GM21576 (cell line): ENCODE data around the gene CAMK1D.

Experiments
- ATAC-seq: cut with Tn5 transposase; IDR thresholded peaks from one replicate; pipeline ENCODE4 v1.9.1; 2021; ENCODE audit warnings: mild to moderate bottlenecking, moderate library complexity; ENCODE audit not compliant: unreplicated experiment

CAMK1D gene

DNA sequence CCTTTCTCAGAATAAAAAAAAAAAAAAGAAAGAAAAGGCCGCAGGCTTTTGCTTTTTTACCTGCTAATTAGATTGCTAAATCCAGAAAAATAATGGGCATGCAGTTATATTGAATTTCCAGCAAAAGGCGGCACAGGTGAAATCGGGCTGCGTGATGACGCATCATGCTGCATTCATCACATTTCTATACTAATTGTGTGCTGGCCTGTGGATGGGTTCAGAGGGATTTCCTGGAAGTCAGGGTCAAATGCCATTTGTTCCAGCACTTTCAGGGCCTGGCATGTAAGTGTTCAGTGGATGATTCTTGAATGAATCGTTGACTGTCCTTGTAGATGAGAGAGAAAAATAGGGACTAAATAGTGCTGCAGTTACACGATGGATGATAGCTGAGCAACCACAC is 292.7 kb downstream of the CAMK1D start:
- ATAC-seq, result no peak

DNA sequence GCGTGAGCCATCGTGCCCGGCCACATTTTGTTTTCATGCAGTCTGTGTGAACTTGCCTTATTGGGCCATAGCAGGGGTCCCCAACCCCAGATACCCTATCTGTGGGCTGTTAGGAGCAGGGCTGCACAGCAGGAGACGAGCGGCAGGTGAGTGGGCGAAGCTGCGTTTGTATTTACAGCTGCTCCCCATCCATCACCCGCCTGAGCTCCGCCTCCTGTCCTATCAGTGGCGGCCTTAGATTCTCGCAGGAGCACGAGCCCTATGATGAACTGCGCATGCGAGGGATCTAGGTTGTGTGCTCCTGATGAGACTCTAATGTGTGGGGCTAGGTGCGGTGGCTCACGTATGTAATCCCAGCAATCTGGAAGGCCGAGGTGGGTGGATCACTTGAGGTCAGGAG is 293.9 kb downstream of the CAMK1D start:
- no peak for ATAC-seq

DNA sequence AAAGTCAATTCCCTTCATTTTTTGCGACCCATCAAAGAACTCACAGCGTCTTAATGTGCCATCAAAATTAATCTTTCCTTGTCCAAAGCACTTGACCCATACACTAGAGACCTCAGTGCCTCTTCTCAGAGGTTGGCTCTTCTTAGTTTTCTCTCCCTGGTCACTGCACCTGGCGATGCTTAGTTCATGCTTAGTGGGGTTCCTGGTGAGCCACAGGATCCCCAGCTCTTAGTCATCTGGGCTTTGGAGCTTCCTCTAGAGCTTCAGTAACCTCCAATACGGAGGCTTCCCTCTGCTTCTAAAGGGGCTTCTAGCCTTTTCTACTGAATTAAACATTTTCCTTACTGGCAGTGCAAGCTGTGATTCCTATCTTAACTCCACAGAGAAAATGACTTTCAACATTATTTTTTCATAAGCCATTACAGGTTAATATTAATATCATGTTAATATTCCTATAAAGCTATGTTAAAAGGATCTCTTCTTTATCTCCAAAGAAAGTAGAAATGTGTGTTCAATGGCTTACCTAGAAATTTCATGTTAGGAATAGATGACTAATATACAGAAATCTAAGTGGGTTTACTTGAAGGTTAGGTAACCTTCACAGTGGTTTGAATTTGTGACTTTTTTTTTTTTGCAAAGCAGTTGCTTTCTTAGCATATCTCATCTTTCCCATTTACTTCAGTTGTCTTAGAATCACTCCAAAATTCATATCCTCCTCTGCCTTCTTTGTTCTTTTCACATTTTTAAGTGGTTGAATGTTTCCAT is 295.2 kb downstream of the CAMK1D start:
- no peak for ATAC-seq

DNA sequence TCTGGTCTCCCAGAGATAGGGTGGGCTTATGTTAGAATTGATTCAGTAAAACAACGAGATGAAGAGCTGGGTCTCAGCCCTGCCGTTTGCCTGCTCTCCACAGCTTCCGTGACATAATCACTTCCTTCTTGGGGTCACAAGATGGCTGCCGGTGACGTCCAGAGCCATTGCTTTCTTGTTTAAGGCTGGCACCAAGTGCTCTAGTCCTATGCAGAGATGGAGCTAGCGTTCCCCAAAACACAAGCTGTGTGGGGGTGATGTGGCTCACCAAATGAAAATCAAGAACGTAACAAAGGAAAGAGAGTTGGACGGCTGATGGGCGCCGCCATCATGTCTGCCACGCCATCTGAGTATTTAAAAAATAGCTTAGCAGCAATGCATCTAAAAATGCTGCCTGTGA is 296.1 kb downstream of the CAMK1D start:
- no peak for ATAC-seq

DNA sequence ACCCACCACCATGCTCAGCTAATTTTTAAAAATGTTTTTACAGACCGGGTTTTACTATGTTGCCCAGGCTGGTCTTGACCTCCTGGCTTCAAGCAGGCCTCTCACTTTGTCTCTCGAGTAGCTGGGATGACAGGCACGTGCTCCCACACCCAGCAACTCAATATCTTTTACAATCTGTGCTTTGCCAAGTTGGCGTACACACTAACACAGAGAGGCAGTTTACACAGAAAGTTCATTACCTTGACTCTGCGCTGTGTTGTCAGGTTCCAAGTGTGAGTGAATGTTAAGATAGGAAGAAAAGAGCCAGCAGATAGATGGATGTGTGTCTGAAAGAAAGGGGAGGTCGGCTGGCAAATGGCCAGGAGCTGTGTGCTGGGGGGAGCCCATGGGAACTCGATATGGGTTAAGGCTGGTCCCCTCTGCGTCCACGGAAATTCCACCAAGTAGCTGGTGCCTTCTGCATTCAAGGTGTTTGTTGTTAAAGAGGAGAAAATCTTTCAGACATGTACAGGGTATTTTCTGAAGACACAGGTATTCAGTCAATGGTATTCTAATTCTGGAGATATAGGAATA is 299.8 kb downstream of the CAMK1D start:
- ATAC-seq, result no peak

DNA sequence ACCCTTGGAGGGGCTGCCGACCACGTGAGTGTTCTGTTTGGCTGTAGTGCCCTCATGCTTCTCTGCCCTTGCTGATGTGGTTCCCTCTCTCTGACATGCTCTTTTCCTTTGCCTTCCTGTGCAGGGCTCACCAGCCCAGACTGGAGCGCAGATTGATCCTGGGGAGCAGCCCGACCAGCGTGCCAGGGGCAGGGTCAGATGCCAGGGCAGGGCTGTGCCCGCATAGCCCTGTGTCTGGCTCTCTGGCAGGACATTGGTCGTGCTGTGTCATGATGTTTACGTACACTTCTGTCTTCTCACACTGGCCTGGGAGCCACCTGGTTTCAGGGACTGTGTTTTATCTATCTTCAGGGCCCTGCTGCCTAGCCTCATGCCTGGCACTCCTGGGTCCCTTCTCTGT is 300.8 kb downstream of the CAMK1D start:
- ATAC-seq, result no peak

DNA sequence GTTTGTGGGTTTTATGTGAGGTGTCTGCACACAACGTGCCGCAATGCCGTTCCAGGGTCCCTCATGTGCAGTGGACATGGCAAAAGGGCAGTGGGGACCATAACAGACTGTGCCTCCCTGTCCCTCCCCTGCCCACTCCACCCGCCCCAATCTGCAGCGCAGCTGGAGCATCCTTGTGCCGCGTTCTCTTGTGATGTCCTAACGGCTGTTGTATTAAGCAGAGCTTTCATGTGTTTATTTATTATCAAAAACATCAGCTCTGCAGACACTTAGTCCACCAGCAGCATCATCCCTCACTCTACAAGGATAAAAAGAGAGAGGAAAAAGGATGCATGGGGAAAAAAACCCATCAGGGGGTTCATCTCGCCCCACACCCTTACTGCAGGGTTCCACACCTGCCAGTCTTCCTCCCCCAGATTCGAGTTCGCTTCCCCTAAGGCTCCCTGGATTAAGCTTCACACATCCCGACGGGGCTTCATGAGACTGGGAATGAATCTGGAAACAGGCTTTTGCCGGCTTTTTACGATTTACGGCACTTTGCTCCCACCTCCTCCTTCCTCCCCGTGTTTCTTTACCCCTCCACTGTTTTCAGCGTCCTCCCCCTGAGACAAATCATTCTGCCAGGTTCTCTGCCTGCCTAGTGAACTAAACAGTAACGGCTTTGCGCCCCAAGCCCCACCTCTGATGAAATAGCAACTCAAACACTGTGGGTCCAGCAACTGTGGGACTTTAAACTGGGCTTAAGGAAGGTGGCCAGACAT is 301.4 kb downstream of the CAMK1D start:
- ATAC-seq, result no peak

DNA sequence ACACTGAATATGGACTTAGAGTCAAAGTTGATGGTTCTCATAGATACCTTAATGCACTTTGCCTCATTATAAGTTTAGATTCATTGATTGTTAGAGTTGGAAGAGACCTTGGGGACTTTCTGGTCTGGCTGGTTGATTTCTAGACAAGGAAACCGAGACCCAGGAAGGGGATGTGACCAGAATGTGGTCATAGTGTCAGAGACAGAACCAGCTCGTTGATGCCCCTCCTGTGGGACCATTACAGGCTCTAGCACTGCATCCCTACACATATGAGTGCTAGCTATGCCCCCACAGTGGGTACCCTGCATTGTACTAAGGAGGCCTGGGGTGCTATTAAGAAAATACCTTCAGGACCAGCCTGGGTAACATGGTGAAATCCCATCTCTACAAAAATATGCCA is 306.6 kb downstream of the CAMK1D start:
- no peak for ATAC-seq

DNA sequence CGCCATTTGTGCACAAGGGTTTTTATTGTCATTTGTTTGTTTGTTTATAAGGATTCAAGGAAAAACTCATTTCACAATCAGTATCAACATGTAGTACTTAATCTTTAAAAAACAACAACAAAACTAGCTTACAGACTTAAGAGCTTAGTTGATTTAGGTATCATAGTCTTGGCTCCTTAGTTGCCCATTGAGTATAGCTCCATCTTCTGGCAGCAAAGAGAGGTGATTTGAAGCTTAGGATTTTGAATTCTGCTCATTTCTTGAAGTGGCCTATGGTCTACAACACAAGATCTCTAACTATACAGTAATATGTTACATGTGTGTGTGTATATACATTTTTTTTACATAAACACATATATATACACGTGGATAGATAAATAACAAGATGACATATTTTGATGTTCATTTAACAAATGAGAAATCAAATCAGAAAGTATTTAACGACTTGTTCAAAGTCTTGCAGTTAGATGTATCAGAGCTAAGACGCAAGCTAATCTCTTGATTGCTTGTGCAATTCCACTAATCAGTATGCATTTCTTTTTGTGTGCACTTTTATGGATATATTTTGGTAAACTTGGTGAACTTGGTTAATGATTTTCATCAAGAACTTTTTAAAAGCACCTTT is 307.3 kb downstream of the CAMK1D start:
- no peak for ATAC-seq

DNA sequence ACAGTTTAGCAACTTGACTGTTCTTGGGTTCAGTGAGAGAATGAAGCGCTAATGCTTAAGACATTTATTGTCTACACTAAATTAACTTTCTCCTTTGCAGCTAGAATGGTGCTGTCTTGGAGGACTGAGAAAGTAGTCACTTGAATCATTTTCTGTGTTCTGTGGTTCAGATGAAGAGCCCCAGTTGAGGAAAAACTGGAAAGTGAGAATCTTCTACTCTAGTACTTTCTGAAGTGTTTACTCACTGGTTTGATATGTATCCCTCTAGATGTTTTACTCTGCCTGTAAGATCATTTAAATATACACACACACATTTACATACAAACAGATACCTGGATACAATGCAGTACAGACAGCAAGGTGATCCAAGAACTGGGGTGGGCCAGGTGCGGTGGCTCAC is 308.1 kb downstream of the CAMK1D start:
- no peak for ATAC-seq

DNA sequence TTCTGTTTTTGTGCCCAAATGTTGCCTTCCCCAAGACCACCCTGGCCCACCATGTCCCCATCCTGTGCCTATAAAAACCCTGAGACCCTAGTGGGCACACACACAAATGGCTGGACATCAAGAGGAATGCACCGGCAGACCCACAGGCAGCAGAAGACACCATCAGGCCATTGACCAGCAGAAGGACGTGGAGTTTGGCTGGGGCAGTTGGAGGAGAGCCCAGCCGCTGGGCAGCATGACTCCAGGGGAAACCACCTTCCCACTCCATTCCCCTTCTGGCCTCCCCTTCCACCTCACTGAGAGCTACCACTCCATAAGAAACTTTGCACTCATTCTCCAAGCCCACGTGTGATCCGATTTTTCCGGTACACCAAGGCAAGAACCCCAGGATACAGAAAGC is 309.2 kb downstream of the CAMK1D start:
- no peak for ATAC-seq

DNA sequence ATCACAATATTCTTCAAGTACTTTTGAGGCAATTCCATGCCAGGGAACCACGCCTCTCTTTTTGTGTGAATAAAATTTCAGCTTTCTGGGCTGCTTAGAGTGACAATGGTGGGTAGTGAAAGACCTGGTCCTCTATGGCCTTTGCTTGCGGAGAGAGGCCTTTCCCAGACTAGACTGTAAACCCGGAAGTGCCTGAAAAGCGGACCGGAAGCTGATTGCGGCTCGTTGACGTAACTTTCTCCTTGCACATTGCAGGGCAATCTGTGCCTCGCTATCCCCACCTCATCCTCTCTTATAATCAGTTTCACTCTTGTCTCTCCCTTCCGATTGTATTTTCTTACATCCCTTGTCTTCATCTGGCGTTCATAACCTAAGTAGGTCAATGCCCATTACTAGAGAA is 310.4 kb downstream of the CAMK1D start:
- no peak for ATAC-seq

DNA sequence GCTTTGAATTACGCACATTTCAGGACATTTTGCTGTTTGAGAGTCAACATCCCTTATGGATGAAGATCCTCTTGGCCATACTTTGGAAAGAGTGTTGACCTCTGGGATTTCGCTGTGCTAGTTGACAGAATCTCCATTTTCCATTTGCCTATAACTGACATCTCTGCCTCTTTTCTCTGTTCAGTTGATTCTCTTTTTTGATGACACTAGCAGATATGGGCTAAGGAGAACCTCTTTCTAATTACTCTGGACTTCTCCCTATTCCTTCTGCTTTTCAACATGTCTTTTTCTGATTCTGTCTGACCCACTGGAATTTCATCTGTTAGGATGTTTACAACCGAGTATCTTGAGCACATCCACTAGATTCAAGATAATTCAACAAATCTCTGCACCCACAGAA is 311.5 kb downstream of the CAMK1D start:
- no peak for ATAC-seq

DNA sequence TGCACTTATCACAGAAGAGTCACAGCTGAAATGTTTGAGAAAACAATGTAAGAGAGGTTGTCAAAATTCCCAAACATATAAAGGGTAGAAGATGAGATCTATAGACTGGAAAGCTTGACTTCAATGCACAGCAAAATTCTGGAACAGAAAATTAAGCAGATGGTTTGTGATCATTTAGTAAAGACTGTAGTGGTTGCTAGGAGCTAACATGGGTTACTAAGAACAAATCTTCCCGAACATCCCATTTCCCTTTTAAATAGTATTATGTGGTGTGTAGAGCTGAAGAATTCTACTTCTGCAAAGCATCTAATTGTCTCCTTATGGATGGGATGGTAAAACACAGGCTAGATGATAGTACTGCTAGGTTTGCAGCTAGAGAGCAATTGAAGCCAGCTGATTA is 312.3 kb downstream of the CAMK1D start:
- ATAC-seq, result no peak

DNA sequence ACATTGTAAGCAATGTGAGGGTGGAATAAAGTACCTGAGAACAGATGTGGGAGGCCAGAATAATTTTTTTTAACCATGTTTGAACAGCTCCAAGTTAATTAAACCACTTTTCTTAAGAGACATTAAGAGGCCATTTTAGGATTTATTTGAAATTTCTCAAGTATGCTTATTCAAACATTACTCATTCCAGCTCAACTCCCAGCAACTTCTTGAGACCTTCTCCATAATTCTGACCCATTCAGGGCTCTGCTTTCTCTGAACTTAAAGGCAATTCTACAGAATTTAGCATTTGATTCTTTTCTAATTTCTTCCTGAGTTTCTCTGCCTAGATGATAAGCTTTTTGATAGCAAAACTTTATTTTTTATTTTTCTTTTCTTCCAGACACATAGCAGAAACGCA is 314.5 kb downstream of the CAMK1D start:
- ATAC-seq, result no peak

DNA sequence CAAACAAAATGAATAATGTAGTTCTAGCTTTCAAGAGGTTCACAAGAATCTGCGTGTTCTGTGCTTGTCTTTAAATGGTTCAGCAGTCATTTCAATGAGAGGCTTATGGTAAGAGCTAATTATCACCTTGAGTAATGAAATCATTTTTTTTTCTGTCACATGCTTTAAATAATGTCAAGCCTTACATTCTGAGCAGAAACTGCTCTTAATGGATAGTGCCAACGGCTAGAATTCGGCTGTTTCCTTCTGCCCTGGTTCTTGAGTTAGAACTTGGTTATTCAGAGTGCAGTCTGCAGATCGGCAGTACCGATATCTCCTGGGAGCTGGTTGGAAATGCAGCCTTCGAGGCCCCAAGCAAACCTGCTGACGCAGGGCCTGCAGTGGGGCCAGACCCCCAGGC is 316.2 kb downstream of the CAMK1D start:
- ATAC-seq, result no peak

DNA sequence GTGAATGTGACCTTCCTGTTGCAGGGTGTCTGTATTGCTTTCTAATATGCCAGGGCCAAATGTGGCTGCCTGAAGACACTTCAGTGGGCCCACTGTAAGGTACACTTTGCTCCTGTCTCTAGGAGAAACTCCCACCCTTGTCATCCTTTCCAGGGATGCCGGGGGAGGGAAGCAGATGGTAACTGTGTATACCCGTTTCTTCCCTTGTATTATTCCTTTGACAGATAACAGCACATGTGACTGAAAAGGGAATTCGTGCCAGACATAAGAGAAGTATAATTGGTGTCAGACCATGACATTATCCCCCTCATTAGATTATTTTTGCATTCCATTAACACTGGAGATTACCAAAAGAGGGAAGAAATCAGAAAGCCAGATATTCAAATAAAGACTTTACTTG is 317.7 kb downstream of the CAMK1D start:
- ATAC-seq, result no peak

DNA sequence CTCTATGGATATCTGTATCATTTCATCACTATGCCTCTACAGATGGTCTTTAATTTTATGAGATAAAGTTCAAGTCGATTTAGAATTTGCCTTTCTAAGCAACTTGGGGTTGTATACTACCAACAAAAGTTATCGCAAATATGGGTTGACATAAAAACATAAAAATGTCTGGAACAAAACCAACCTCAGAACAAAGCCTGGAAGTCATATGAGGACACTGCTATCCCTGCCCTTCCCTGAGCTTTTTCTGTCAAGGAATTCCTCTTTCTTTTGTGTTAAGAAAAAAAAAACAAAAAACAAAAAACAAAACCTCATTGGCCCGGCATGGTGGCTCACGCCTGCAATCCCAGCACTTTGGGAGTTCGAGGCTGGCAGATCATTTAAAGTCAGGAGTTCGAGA is 319.3 kb downstream of the CAMK1D start:
- no peak for ATAC-seq

DNA sequence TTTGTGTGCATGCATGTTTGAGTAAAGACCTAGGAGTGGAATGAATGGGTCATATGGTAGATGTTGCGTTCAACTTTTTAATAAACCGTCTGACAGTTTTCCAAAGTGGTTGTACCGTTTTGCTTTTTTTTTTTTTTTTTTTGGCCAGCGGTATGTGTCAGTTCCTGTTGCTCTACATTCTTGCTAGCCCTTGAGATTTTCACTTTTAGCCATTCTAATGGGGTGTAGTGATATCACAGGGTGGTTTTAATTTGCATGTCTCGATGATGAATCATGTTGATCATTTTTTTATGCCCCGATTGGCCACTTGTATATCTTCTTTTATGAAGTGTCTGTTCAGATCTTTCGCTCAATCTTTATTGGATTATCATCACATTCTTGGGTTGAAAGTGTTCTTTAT is 320.7 kb downstream of the CAMK1D start:
- ATAC-seq, result no peak

DNA sequence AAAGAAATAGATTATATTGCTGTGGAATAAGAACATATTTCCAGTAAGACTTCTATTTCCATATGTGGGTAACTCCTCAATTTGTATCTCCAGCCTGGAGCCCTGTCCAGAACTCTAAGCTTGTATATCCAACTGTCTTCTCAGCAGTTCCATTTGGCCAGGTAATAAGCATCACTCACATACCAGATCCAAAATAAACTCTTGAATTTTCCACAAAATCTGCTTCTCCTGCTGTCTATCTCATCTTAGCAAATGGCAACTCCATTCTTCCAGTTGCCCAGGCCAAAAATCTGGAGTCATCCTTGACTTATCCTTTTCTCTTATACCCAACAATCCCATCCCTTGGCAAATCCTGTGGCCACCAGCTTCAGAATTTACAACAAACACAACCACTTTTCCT is 325.8 kb downstream of the CAMK1D start:
- ATAC-seq, result no peak

DNA sequence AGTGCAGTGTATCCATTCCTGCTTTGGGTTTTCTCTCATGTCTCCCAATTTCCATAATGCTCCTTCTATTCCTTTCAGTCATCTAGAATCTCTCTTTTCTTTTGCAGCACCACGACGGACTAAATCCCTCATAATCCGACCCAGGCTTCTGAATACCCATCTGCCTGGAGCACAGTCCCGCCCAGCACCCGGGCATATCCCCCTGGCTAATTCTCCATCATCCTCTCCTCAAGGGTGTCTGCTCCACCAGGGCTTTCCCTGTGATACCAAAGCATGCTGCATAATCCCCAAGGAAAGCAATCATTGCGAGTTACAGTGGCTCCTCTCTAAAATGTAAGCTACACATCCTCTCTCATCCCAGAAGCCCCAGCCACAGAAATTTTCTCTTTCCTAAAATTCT is 330.3 kb downstream of the CAMK1D start:
- ATAC-seq, result no peak

DNA sequence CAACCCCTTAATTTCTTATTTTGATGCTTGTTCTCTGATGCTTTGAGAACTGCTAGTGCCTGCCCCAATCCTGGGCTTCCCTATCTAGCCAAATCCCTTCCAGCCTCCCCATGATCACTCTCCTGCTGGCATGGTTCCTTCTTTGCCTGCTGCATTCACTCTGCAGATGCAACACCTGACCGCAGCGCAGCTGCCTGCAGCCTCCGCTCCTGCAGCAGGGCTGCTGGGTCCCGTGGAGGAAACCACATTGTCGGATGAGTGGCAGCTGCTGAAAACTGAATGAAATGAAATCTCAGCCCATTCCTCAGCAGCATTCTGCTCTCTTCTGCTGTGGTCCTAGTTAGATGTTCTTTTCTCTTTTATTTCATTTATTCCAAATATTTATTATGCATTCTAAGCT is 331.9 kb downstream of the CAMK1D start:
- no peak for ATAC-seq
